ENCODE data around the gene EXOC4. TPM values are rescaled to one million over a fixed set of nuclear protein-coding genes. Genes with fewer than 3 reads are reported as not detected.

Gene EXOC4
- total RNA-seq, 1 donor from 2014 or later = 84.0 TPM

DNA sequence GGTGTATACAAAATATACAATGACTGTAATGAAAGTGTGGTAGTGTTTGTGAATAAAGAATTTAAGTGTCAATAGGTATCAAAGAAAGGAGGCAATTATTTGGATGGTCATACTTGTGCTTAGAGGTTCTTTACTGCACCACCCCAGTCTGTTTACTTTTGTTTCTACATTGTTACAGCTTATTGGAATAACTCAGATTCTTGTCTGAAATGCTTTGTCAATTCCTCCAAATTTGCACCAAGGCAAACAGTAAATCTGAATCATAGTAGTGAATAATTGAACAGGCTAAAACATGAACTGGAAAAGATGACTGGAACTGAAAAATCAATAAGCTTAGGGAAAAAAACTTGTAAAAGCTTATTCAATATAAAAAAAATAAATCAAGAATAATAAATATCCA lies 319.2 kb downstream of the EXOC4 start:
- no peaks in the 10 kb centered on the region for H3K27me3 ChIP-seq (ENCODE audit: control insufficient read depth, insufficient read depth, low read length)
- H3K4me3 ChIP-seq (ENCODE audit: low read depth, low read length) = no peak overlapping the region
- H3K36me3 ChIP-seq (ENCODE audit: control insufficient read depth, insufficient read depth, low read length) = no peaks in the 10 kb centered on the region
- FAIRE-seq (no peak), DNase-seq (ENCODE audit: low read depth) (peak; percentile 95)
- TF ChIP-seq, protein P1, sequence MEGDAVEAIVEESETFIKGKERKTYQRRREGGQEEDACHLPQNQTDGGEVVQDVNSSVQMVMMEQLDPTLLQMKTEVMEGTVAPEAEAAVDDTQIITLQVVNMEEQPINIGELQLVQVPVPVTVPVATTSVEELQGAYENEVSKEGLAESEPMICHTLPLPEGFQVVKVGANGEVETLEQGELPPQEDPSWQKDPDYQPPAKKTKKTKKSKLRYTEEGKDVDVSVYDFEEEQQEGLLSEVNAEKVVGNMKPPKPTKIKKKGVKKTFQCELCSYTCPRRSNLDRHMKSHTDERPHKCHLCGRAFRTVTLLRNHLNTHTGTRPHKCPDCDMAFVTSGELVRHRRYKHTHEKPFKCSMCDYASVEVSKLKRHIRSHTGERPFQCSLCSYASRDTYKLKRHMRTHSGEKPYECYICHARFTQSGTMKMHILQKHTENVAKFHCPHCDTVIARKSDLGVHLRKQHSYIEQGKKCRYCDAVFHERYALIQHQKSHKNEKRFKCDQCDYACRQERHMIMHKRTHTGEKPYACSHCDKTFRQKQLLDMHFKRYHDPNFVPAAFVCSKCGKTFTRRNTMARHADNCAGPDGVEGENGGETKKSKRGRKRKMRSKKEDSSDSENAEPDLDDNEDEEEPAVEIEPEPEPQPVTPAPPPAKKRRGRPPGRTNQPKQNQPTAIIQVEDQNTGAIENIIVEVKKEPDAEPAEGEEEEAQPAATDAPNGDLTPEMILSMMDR (IDR thresholded peaks at IDR 0.05; ENCODE audit: insufficient read depth, low read length, severe bottlenecking) = no peak

DNA sequence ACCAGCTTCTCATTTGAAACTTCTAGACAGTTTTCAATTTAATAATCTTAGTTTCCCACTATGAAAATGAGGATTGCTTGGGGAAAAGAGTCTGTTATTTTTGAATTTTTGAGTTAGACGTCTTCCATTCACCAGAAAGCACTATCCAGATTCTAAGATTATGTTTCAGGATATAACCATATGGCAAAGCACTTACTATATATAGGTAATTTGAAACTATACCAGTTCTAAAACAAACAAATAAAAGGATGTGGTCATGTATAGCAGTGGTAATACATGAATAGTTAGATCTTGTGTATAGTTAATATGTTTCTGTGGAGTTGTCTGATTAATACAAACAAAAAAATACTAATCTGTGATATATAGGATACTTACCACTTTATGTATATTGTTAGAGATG lies 320.0 kb downstream of the EXOC4 start:
- H3K4me3 ChIP-seq (ENCODE audit: low read depth, low read length) = no peak overlapping the region
- H3K36me3 ChIP-seq (ENCODE audit: control insufficient read depth, insufficient read depth, low read length) = no peaks in the 10 kb centered on the region
- TF ChIP-seq, protein P1 (IDR thresholded peaks at IDR 0.05; ENCODE audit: insufficient read depth, low read length, severe bottlenecking) = no peak
- FAIRE-seq (no peak), DNase-seq (ENCODE audit: low read depth) (peak; percentile 67)
- no peaks in the 10 kb centered on the region for H3K27me3 ChIP-seq (ENCODE audit: control insufficient read depth, insufficient read depth, low read length)

DNA sequence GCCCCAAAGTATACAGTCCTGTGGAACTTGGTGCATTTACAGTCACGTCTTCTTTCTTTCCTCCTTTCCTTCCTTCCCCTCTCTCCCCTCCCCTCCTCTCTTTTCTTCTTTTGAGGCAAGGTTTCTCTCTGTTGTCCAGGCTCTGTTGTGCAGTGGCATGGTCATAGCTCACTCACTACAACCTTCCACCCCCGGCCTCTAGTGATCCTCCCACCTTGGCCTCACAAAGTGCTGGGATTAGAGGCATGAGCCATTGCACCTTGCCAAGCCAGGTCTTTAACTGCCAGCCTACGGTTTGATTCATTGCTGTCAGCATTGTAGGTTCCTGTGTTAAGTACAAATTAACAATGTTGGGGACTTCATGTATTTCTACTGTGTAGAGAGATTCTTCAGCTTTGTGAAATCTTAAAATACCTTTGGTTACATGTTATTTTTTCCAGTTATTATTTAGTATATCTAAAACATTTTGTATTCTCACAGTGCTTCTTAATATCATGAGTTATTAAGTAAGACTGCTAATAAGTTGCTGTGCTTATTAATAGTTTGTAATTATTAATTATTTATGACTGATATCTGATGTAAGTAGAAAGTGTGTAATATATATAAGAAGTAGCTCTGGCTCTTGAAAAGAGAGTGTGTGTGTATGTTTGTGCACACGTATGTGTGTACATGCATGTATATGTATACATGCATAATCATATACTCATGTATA lies 320.8 kb downstream of the EXOC4 start:
- H3K36me3 ChIP-seq (ENCODE audit: control insufficient read depth, insufficient read depth, low read length) = no peaks in the 10 kb centered on the region
- no peak for DNase-seq (ENCODE audit: low read depth)
- H3K27me3 ChIP-seq (ENCODE audit: control insufficient read depth, insufficient read depth, low read length) = no peaks in the 10 kb centered on the region
- no peak for FAIRE-seq
- H3K4me3 ChIP-seq (ENCODE audit: low read depth, low read length) = no peak overlapping the region
- TF ChIP-seq, protein P1 (IDR thresholded peaks at IDR 0.05; ENCODE audit: insufficient read depth, low read length, severe bottlenecking) = no peak

DNA sequence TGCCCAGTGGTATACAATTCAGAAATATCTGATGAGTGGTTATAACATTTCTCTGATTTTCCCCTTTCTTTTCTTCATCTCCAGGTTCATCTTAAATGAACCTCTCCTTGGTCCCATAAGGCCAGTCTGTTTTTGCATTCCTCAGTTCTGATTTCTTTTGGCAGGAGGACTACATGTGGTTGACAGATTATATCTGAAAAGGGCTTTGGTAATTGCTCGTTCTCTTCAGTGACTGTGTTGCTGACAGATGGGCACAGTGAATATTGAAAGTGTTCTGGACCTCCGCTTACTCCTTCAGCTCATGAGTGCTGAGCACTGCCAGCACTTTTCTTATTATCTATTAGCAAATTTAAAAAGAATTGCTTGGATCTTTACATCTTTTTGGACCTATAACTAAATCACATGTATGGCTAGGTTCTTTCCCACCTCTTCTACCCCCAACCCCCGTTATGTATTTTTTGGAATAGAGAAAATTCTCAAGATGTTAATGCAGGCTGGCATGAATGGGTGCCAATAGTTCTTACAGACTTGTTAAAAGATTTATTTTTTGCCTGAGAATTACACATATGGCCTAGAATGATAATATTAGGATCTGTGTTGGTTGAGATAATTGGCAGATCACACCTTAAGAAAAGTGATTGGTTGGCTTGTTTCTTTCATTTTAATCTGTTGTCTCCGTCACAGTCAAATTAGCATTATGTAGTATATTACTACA lies 323.0 kb downstream of the EXOC4 start:
- DNase-seq (ENCODE audit: low read depth) = no peak
- H3K4me3 ChIP-seq (ENCODE audit: low read depth, low read length) = no peak overlapping the region
- H3K27me3 ChIP-seq (ENCODE audit: control insufficient read depth, insufficient read depth, low read length) = no peaks in the 10 kb centered on the region
- TF ChIP-seq, protein P1 (IDR thresholded peaks at IDR 0.05; ENCODE audit: insufficient read depth, low read length, severe bottlenecking) = no peak
- no peaks in the 10 kb centered on the region for H3K36me3 ChIP-seq (ENCODE audit: control insufficient read depth, insufficient read depth, low read length)
- no peak for FAIRE-seq

DNA sequence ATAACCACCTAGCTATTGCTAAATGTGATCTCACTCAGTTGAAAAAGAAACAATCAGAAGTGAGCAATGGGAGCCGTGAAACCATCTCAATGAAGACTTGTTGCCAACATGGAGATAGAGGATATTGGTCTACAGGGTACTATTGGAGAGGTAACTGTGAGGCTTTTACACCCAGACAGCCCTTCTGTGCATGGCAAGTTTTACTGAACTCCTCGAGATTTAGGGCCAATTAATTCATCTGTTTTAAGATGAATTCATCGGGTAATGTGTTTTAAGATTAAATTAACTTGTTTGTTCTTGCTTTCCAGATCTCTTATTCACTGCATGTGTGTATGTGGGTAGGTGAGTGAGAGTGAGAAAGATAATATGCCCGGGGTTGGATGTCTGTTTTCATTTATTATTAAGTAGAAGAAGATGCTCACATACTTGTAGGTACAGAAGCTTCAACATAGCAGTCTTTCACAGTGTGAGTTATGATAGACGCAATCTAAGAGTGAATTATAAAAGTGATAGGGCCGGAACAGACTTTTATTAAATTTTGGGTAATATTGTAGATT lies 323.8 kb downstream of the EXOC4 start:
- H3K36me3 ChIP-seq (ENCODE audit: control insufficient read depth, insufficient read depth, low read length) = no peaks in the 10 kb centered on the region
- DNase-seq (ENCODE audit: low read depth) (no peak), FAIRE-seq (no peak)
- H3K4me3 ChIP-seq (ENCODE audit: low read depth, low read length) = no peak overlapping the region
- TF ChIP-seq, protein P1 (IDR thresholded peaks at IDR 0.05; ENCODE audit: insufficient read depth, low read length, severe bottlenecking) = no peak
- no peaks in the 10 kb centered on the region for H3K27me3 ChIP-seq (ENCODE audit: control insufficient read depth, insufficient read depth, low read length)
